ENCODE measurements around the gene NELFCD. TPM values are rescaled to one million over a fixed set of nuclear protein-coding genes. Genes with fewer than 3 reads are reported as not detected.

Gene NELFCD
- total and polyA plus RNA-seq, 2 donors from 2014 or later, result 50.2 to 63.4 TPM

DNA sequence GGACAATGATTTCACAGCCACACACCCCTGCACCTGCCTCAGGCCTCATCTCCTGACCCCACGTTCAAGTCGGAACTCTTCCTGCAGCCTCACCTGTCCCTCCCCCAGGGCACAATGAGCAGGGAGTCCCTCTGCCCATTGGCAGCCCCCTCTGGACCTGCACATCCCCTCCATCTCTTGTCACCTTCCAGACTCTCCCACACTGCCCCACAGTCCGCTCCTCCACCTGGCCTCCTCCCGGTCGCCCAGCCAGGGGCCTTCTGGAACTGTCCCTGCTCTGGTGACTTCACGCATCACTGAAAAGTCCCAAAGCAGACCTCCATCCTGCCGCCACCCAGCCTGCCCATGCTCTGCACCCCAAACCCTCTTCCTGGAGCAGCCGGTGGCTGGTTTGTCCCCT lies 21.3 kb downstream of the NELFCD start:
- Histone ChIP-seq H3K27ac (ENCODE audit: low read depth in 2 of 2, low read length in 2 of 2) (no peak overlapping the region), H3K4me3 (ENCODE audit: low read length in 3 of 3) (no peak overlapping the region), H3K27me3 (ENCODE audit: control insufficient read depth, insufficient read depth, low read length) (no peaks in the 10 kb centered on the region), H3K36me3 (ENCODE audit: control insufficient read depth in 2 of 3, insufficient read depth in 3 of 3, low read length in 3 of 3) (peaks cover 0 to 10% (median 5%) of the 10 kb centered on the region in 3 donors), H3K4me1 (ENCODE audit: control insufficient read depth in 2 of 3, insufficient read depth in 2 of 3, low read depth in 1 of 3, low read length in 3 of 3) (peaks cover 0 to 14% (median 5%) of the 10 kb centered on the region in 3 donors), H3K9me3 (ENCODE audit: control insufficient read depth in 2 of 3, insufficient read depth in 1 of 3, low read length in 3 of 3) (no peaks in the 10 kb centered on the region), H3K9ac (ENCODE audit: low read length in 3 of 3) (no peak overlapping the region)
- TF ChIP-seq, protein P1, sequence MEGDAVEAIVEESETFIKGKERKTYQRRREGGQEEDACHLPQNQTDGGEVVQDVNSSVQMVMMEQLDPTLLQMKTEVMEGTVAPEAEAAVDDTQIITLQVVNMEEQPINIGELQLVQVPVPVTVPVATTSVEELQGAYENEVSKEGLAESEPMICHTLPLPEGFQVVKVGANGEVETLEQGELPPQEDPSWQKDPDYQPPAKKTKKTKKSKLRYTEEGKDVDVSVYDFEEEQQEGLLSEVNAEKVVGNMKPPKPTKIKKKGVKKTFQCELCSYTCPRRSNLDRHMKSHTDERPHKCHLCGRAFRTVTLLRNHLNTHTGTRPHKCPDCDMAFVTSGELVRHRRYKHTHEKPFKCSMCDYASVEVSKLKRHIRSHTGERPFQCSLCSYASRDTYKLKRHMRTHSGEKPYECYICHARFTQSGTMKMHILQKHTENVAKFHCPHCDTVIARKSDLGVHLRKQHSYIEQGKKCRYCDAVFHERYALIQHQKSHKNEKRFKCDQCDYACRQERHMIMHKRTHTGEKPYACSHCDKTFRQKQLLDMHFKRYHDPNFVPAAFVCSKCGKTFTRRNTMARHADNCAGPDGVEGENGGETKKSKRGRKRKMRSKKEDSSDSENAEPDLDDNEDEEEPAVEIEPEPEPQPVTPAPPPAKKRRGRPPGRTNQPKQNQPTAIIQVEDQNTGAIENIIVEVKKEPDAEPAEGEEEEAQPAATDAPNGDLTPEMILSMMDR (IDR thresholded peaks at IDR 0.05; ENCODE audit: borderline replicate concordance, extremely low read depth, insufficient read depth), result no peak
- FAIRE-seq (no peak), DNase-seq (peak in 1 of 5 donors; percentile 60)
- intact Hi-C loops (cut with DNase I), result no loop called here

DNA sequence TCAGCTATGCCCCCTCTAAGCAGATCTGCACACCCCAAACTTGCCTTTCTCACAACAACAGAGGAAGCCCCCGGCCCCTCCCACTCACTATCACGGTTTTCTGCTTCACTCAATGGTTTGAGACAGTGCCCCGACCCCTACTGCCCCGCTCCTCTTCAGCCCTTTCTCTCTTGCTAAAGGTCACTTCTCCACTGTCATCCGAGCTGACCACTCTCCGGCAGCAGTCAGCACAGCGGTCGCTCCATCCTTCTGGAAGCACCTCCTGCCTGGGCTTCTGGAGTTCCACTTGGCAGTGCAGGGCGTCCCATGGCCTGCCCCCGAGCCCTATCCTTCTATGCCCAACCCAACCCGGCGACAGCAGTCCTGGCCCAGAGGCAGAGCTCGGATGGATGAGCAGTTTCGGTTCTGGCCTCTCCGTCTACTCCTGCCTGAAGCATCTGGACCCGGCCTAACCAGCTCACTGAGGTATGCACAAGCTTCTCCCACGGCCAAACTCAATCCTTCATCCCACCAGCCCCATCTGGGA lies 21.9 kb downstream of the NELFCD start:
- peak in 1 of 5 donors; percentile 71 for DNase-seq
- no peak overlapping the region for H3K9ac ChIP-seq (ENCODE audit: low read length in 3 of 3)
- no peak overlapping the region for H3K27ac ChIP-seq (ENCODE audit: low read depth in 2 of 2, low read length in 2 of 2)
- H3K9me3 ChIP-seq (ENCODE audit: control insufficient read depth in 2 of 3, insufficient read depth in 1 of 3, low read length in 3 of 3), result no peaks in the 10 kb centered on the region
- H3K27me3 ChIP-seq (ENCODE audit: control insufficient read depth, insufficient read depth, low read length), result no peaks in the 10 kb centered on the region
- intact Hi-C loops (cut with DNase I), result no loop called here
- FAIRE-seq, result no peak
- H3K4me1 ChIP-seq (ENCODE audit: control insufficient read depth in 2 of 3, insufficient read depth in 2 of 3, low read depth in 1 of 3, low read length in 3 of 3), result peaks cover 0 to 14% (median 5%) of the 10 kb centered on the region in 3 donors
- peaks cover 0 to 5% (median 0%) of the 10 kb centered on the region in 3 donors for H3K36me3 ChIP-seq (ENCODE audit: control insufficient read depth in 2 of 3, insufficient read depth in 3 of 3, low read length in 3 of 3)
- H3K4me3 ChIP-seq (ENCODE audit: low read length in 3 of 3), result no peak overlapping the region
- TF ChIP-seq, protein P1 (IDR thresholded peaks at IDR 0.05; ENCODE audit: borderline replicate concordance, extremely low read depth, insufficient read depth), result no peak

DNA sequence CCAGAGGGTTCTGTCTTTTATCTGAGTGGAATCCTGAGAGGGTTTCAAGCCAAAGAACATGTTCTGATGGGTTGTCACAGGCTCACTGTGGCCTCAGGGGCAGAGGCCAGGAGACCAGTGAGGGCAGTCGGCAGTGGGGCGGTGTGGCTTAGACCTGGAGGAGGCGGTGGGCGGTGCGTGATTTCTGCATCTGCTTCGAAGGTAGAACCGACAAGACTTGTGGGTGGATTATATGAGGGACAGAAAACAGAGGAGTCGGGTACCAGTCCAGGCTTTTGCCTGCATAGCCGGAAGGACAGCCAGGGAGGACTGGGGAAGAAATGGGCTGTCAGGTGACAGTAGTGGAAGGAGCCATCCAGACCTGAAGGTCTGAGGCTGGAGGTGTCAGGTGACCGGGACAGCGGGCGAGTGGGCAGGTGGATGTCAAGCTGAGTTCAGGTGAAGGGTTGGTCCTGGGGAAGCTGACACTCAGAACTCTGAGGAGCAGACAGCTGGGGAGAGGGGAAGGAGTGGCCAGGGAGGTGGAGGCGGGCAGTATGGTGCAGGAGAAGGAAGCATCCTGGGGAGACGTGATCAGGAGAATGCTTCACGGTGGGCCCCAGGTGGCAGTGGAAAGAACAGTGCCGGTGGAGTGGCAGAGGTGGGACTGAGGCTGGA lies 22.9 kb downstream of the NELFCD start:
- peak in 1 of 5 donors; percentile 65 for DNase-seq
- Histone ChIP-seq H3K27me3 (ENCODE audit: control insufficient read depth, insufficient read depth, low read length) (no peaks in the 10 kb centered on the region), H3K9ac (ENCODE audit: low read length in 3 of 3) (no peak overlapping the region), H3K36me3 (ENCODE audit: control insufficient read depth in 2 of 3, insufficient read depth in 3 of 3, low read length in 3 of 3) (peaks cover 0 to 4% (median 0%) of the 10 kb centered on the region in 3 donors), H3K9me3 (ENCODE audit: control insufficient read depth in 2 of 3, insufficient read depth in 1 of 3, low read length in 3 of 3) (no peaks in the 10 kb centered on the region), H3K4me1 (ENCODE audit: control insufficient read depth in 2 of 3, insufficient read depth in 2 of 3, low read depth in 1 of 3, low read length in 3 of 3) (peaks cover 0 to 14% (median 5%) of the 10 kb centered on the region in 3 donors), H3K4me3 (ENCODE audit: low read length in 3 of 3) (no peak overlapping the region), H3K27ac (ENCODE audit: low read depth in 2 of 2, low read length in 2 of 2) (peak overlapping the region in 1 of 2 donors; percentile 28)
- no peak for FAIRE-seq
- intact Hi-C loops (cut with DNase I), result no loop called here
- TF ChIP-seq, protein P1 (IDR thresholded peaks at IDR 0.05; ENCODE audit: borderline replicate concordance, extremely low read depth, insufficient read depth), result no peak
